Hematopoietic multipotent progenitor cell treated with erythropoietin and hydrocortisone succinate and interleukin-3 and kit ligand, for 4 days (in vitro differentiated cells): ENCODE measurements around the gene HDGFL2.

Experiments used
- DNase-seq: peaks from one replicate; pipeline ENCODE4 v3.0.0-alpha.2; 2015

The HDGFL2 gene

DNA sequence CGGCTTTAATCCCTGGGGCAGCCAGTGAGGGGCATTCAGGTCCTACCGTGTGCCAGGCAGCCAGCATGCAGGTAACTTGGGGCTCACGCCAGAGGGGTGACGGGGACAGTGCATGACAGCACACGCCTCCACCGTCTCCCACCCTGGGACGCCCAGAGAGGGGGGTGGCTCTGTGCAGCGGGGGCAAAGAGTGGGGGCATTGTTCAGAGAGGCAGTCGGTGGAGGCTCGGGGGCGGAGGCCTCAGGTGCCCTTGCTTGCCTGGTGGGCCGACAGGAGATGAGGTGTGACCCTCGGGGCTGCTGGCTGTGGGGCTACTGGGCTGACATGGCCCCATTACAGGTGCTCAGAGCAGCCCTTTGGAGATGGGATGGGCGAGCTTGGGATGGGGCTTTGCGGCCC, 27.8 kb downstream of the HDGFL2 start:
- no peak for DNase-seq

DNA sequence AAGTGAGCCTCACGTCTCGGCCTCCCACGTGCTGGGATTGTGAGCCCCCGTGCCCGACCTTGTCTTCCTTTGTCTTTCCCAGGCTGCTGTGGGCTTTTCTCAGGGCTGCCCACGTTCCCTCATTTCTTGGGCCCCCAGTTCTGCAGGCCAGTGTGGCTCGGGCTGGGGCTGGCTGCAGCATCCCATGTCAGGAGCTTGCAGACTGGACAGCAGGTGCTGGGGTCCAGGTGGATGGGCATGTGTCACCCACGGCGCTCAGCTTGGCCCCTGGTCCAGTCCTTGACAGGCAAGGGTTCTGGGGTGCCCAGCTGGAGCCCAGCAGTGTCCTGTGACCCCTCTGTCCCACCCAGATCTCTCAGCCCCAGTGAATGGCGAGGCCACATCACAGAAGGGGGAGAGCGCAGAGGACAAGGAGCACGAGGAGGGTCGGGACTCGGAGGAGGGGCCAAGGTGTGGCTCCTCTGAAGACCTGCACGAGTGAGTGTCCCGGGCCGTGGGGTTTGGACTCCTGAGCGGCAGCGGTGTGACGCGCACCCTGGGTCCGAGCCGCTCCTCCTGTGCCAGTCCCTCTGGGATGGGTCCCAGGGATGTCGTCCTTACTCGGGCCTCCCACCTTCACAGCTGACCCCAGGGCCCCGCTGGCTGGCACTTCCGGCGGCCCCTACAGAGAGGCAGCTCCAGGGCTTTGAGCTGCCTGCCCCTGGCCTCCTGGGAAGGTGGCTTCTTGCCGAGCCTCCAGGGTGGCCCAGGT, 28.9 kb downstream of the HDGFL2 start:
- no peak for DNase-seq

DNA sequence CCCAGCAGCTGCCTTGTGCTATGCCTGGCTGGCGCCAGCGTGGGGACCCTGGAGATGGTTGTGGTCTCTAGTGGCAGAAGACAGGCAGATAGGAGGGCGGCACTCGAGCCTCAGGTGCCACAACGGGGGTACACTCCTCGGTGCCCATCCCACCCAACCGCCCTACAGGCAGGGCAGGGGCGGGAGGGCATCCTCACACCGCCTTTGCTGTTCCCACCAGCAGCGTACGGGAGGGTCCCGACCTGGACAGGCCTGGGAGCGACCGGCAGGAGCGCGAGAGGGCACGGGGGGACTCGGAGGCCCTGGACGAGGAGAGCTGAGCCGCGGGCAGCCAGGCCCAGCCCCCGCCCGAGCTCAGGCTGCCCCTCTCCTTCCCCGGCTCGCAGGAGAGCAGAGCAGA, 29.6 kb downstream of the HDGFL2 start:
- no peak for DNase-seq

DNA sequence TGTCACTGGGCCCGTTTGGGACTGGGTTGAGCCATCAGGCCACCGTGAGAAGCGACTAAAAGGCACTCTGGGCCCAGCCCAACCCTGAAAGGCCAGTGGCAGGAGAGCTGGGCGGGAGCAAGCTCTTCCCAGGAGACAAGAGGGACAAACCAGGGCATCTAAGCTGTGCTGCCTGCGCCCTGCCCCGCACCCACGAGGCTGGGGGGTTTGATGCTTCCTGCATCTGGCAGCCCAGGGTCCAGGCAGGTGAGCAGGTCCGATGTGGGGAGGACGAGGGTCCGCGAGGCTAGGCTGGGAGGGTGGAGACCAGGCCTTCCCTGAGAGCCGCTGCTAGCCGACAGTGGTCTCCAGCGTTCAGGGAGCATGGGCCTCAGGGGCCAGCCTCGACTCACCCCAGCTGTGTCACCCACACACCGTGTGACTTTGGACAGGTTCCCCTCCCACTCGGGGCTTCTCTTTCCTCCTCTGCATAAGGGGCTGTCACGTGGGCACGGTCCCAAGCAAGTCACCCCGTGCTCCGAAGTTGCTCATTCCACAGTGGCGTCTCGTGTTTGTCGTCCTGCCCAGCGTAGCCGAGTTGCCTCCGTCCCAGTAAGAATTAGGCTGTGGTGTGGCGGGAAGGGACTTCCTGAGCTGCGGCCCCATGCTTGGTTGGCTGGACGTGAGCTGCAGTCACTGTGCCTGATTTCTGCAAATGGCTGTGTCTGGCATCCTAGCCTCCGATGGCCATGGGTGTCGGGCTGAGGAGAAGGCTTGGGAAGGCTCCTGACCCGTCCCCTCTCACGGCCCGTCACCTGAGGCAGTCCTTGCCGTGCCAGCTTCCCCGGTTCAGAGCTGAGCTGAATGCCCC, 30.4 kb downstream of the HDGFL2 start:
- no peak for DNase-seq

DNA sequence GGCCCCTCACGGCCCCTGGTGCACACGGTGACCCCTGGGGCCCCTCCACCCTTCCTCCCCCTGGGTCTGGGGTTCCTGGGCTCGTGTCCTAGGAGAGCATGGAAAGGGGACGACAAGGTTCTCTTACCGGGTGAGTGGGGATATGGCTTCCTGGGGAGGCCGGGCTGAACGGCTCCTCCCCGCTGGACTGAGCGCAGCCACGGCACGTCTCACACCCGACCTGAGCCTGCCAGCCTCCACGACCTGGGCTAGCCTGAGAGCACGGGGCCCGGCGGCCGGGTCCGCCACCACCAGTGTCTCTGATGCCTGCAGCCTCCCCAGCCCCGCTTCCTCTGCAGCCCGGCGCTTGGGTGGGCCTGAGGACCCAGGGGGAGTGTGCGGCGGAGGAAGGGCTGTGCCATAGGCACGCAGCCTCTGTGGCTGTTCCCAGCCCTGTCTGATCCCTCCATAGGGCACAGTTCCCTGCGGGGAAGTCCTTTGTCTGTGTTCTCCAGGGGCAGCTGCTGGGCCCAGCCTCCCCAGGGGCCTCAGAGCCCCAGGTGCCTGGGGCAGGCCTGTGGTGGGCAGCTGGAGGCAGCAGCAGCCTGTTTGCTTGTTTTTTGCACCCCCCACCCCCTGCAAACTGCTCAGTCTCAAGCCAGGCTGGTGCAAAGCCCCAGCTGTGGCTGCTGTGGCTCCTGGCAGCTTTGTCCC, 31.2 kb downstream of the HDGFL2 start:
- no peak for DNase-seq

DNA sequence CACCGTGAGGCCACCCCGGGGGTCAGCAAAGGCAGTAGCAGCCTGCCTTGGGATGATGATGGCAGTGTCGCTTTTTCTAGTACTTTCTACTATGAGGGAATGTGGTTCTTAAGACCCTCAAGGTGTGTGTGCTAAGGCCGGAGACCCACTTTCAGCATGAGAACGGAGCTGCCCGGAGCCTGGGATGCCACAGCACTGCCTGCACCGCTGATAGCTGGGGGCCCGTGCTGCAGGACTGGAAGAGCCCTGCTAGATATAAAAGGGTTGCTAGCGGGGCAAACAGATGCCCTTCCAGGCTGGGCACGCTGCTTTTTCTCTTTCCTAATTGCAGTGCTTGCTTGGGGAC, 31.7 kb downstream of the HDGFL2 start:
- DNase-seq: no peak

DNA sequence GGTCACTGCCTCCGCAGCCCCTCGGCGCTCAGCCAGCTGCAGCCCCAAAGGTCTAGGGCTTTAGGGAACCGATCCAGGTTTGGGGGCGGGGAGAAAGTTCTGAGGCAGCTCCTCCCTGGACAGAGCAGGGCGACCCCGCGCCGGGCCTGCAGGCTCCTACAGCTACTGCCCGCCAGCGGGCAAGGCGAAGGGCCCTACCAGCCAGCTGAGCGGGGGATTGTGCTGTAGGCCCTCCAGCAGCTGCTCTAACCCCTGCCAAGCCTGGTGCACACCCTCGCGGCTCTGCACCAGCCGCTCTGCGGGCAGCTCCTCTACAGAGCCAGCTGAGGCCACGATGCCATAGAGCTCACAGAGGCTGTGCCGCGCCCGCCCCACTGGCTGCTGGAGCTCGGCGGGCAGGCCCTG, 32.2 kb downstream of the HDGFL2 start:
- DNase-seq: no peak

DNA sequence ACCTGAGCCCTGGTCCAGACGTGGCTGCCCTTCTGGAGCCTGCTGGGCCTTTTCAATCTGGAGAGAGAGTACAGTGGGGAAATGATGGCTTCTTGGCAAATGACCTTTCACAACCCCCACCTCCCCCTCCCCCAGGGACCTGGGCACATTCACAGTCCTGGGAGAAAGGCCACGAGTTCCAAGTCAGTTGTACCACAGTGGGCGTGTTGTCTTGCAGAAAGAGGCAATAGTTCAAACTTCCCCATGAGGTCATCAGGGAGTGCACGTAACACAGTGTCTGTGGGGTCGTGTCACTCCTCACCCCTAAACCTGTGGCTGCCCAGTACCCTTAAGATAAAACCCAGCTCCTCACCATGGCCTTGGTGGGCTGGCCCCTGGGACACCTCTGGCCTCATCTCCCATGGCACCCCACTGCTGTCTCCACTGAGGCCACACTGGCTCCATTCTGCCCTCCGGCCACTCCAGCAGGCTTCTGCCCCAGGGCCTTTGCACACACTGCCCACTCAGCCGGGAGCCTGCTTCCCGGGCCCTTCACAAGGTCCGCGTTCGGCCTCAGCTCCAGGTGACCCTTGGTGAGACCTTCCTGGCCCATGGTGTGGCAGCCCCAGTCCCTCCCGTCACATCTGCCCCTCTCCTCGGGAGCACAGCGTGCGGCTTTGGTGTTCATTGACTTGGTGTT, 32.9 kb downstream of the HDGFL2 start:
- no peak for DNase-seq

DNA sequence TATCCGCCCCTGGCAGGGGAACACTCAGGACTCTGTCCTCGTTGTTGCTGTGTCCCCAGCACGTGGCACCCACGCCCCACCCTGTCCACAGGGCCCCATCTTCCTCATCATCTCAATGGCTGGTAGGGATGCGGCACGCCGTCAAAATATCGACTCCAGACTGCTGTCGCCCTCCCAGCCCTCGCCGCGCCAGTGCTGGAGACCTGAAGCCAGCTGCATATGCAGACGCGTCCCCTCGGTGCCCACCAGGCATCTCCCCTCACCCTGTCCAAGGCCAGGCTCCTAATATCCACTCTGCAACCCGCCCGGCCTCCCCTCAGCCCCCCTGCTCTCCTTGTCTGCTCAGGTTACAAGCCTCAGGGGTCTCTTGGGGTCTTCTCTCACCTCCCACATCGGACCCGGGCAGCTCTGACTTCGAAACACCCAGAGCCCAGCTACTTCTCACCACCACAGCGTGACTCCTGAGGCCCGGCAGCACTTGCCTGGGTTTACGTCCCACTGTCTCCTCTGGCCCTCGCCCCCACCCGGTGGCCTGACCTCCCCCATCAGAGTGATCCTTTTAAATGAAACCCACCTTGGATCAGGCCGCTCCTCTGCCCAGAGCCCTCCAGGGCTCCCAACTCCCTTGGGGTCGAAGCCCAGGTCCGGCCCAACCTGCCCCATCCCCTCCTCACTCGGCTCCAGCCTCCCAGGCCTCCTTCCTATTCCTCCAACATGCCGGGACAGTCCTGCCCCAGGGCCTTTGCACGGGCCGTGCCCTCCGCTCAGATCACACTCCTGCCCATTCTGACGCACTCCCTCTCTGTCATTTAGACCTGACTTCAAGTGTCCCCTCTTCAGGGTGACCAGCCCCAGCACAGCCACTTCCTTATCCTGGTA, 33.7 kb downstream of the HDGFL2 start:
- no peak for DNase-seq

DNA sequence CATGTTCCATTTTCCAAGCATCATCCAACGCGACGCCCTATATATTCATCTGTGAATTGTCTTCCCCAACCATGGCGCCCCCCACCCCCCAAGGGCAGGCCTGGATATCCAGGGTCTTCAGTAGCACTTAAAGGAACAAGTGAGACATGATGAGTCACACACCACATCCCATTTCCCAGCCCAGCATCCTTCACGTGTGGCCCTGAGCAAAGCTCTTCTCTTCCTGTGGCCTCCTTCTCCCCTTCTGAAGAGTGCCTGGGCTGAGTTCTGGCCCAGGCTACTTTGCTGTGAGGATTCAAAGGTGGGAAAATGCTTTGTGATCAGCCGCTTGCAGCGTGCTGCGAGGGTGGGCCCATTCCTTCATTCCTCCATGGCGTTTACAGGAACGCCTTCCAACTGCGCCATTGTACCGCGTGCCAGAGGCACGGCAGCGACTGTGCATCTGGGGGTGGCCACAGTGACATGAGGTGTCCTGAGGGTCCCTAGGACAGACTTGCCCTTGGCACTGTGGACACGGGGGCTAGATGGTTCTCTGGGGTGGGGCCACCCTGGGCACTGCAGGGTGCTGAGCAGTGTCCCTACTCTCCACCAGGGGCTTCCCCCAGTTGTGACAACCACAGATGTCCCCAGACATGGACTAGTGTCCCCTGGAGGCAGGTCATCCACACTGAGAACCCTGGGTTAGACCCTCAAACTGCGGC, 34.5 kb downstream of the HDGFL2 start:
- DNase-seq: peak; percentile 37

DNA sequence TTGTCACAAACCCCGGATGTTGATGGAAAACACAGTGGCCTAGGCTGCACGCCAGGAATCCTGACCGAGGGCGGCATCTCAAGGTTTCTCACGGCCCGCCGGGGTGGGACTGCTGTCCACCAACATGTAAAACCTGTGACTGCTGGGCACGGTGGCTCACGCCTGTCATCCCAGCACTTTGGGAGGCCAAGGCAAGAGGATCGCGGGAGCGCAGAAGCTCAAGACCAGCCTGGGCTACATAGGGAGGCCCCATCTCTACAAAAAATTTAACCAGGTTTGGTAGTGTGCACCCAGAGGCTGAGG, 35.0 kb downstream of the HDGFL2 start:
- no peak for DNase-seq

DNA sequence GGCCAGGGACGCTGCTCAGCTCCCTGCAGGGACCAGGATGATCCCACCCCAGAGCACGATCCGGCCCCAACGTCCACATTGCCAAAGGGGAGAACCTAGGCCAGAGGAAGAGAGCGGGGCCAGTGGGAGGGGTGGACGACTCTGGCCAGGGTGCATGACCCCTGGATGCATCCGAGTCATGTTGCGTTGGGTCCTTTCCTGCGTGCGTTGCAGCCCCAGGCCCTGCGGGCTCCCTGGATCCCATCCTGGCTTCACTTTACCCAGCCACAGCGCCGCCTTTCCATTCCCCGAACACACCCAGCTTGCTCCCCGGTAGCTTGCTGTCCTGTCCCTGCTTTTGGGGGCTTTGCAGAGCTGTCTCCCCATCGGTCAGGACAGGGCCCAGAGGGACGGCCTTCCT, 35.7 kb downstream of the HDGFL2 start:
- no peak for DNase-seq

DNA sequence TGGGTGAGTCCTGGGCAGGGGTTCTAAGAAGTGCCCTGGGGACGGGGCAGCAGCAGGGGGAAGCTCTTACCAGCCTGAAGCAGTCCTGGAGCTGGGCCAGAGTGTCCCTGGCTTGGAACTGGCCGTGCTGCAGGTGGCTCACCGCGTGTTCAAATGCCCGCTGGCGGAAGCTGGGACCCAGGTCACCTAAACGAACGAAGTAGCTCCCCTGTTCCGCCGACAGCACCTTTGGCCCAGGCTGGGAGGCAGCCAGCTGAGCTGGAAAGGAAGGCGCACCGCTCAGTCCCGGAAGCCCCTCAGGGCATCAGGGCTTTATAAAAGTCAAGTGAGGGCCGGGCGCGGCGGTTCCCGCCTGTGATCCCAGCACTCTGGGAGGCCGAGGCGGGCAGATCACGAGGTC, 36.6 kb downstream of the HDGFL2 start:
- DNase-seq: no peak

DNA sequence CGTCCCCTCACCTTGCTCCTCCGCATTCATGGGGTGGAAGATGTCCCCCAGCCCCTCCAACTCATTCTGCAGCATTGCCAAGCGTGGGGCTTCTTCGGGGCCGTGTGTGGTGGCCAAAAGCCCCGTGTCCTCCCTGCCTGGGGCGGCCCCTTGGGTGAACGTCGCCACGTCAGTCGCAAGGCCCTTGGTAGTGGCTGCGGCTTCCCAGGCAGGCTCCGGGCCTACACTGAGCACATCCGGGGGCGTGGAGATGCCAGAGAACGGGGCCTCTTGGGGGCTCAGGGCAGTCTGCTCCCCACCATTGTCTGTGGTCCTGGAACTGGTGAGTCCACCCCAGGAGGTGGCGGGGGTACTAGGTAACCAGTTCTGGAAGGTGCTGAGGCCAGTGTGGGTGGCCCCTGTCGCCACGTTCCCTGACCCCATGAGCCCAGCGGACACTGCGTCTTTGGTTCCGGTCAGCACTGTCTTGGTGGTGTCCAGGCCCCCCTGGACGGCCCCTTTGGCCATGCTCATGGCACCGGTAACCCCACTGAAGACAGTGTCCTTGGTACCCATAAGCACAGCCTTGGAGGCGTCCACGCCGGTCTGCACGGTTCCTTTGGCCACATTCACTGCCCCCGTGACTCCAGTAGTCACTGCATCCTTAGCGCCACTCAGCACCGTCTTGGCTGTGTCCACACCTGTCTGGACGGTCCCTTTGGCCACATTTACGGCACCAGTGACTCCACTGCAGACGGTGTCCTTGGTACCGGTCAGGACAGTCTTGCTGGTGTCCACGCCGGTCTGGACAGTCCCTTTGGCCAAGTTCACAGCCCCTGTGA, 38.5 kb downstream of the HDGFL2 start:
- DNase-seq: no peak

DNA sequence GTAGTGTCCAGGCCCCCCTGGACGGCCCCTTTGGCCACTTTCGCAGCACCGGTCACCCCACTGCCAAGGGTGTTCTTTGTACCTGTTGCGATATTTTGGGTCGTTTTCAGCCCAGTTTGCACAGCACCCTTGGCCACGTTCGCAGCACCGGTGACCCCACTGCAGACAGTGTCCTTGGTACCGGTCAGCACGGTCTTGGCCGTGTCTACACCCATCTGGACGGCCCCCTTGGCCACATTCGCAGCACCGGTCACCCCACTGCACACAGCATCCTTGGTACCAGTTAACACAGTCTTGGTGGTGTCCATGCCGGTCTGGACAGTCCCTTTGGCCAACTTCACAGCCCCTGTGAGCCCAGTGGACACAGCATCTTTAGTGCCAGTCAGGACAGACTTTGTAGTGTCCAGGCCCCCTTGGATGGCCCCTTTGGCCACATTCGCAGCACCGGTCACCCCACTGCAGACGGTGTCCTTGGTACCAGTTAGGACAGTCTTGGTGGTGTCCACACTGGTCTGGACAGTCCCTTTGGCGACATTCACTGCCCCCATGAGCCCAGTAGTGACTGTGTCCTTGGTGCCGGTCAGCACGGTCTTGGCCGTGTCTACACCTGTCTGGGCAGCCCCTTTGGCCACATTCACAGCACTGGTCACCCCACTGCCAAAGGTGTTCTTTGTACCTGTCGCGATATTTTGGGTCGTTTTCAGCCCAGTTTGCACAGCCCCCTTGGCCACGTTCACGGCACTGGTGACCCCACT, 39.4 kb downstream of the HDGFL2 start:
- DNase-seq: no peak

DNA sequence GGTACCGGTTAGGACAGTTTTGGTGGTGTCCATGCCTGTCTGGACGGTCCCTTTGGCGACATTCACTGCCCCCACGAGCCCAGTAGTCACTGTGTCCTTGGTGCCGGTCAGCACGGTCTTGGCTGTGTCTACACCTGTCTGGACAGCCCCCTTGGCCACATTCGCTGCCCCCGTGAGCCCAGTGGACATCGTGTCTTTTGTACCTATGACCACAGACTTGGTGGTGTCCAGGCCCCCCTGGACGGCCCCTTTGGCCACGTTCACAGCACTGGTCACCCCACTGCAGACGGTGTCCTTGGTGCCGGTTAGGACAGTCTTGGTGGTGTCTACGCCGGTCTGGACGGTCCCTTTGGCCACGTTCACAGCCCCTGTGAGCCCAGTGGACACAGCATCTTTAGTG, 40.0 kb downstream of the HDGFL2 start:
- no peak for DNase-seq

DNA sequence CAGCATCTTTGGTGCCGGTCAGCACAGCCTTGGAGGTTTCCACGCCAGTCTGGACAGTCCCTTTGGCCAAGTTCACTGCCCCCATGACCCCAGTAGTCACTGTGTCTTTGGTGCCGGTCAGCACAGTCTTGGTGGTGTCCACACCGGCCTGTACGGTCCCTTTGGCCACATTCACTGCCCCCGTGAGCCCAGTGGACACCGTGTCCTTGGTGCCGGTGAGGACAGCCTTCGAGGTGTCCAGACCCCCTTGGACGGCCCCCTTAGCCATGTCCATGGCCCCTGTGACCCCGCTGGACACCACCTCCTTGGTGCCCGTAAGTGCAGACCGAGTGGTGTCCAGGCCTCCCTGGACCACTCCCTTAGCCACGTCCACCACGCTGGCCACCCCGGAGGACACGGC, 41.2 kb downstream of the HDGFL2 start:
- no peak for DNase-seq

DNA sequence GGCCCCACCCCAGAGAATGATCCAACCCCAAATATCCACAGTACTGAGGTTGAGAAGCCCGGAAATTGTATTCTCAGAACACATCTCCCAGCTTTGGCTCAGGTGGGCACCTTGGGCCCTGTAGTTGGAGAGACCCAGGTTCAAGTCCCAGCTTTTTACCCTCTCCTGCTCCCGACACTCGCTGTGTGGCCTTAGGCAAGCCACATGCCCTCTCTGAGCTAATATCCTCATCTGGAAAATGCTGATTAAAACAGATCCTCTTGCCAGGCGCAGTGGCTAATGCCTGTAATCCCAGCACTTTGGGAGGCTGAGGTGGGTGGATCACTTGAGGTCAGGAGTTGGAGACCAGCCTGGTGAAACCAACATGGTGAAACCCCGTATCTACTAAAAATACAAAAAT, 43.6 kb downstream of the HDGFL2 start:
- no peak for DNase-seq

DNA sequence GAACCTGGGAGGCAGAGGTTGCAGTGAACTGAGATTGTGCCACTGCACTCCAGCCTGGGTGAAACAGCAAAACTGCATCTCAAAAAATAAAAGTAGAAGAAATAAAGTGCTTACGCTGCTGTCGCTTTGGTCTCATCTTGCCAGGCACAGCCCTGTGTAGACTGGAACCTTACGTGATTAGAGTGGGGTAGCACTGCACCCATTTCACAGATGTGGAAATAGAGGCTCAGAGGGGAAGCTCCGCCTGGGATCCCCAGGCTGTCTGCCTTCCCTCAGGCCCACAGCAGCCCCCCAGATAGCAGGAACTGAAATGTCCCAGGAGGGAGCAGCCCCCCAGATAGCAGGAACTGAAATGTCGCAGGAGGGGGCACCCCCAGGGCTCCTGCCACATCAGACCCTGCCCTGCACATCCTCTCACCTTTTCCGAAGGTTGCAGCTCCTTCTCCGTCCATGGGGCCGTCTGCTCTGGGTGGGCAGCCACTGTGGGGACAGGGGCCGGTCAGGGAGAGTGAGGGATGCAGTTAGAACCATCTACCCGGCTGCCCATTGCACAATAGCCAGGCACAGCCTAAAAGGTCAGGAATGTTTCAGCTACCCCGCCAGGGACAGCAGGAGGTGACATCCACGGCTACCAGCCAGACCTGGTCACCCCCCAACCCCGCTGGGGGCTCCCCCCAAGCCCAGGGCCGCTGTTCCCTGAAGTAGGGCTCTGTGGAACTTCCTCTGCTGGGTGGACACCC, 44.3 kb downstream of the HDGFL2 start:
- DNase-seq: no peak

DNA sequence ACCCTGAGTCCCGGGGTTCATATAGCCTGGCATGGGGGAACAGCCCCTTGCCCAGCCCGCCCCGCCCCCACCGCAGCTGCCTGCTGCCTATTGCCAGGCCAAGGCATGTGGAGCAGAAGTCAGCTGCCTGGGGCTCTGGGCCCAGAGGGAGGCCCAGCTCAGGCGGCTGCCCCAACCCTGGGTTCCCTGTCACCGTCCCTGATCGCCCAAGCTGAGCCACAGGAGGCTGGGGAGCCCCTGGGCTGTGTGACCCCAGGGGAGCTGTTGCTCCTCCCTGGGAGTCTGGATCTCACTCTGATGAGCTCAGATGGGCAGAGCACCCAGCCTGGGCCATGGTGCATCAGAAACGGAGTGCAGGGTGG, 44.8 kb downstream of the HDGFL2 start:
- no peak for DNase-seq
